Measurements from ENCODE around the gene SETD7.

GRCh38 chr4:139451997-139452396, 104.0 kb downstream of the SETD7 start:
- TF ChIP-seq POLR2A (IDR thresholded peaks at IDR 0.05; ENCODE audit: extremely low read depth, insufficient read length) (no peak), CTCF (IDR thresholded peaks at IDR 0.05; ENCODE audit: low read depth, low read length) (no peak)

Data from NB4 (cell line).